T1000 (cell line): Measurements from ENCODE around the gene GIPC1.
"Not testable (repeated sequence)": the region's sequence is repeated elsewhere in the genome, so short reads cannot be mapped to it uniquely, and the experiment has no call there.

Experiments used
- DNase-seq: peaks from one replicate; lab custom pipeline; 2025; ENCODE audit warnings: mixed read lengths; lab: John Stamatoyannopoulos, UW

Gene GIPC1

GRCh38 chr19:14496029-14496833 lies at the start of gene GIPC1:
GIPC1 (minus strand) TSS chr19:14496127; CDS start chr19:14482976, 13,151 bp downstream.
- peak; percentile 97 for DNase-seq

GRCh38 chr19:14545716-14546082 lies 49.8 kb upstream of the GIPC1 start:
- no peak for DNase-seq

- DNase-seq = no peak
Observed at GRCh38 chr19:14544977-14545715, 49.2 kb upstream of the GIPC1 start.

DNA sequence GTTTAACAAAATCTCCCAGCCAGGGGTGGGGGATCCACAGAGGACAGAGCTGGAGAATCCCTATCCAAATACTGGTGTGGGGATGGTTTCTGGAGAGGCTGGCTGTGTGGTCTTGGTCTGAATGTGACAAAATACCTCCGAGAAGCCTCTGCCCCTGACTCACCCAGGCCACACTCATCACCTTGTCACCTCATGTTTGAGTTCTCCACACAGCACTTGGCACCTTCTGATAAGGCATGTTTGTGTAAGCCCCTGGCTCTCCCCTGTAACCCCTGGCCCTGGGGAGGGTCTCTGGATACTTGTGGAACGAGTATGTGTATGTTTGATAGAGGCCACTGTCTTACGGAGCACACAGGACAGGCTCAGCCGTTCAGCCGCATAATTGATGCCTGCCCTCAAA lies 48.1 kb upstream of the GIPC1 start:
- no peak for DNase-seq

DNA sequence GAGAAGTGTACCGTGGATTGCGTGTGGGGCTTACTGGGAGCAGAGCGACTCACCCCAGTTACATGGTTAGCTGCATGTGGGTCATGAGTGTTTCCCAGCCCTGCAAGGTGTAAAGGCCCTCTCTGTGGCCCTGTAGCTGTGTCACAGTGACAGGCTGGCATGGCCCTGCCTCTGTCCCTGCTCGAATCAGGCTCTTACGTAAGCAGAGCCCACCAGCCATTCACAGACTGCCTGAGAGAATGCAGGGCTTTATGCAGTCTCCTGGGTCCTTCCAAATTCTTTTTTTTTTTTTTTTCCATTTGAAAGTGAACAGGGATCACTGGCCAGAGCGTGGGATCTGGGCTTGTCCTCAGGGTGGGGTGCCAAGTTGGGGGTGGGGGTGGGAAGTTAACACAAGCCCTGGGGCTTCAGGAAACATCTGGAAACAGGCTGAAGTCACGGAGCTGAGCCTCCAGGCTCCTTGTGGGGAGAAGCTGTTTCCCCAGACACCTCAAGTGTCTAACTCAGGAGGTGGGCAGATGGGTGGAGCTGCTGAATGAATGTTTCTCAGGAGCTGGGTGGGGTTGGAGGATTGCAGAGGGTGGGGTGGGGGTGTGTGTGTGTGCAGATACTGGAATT lies 46.9 kb upstream of the GIPC1 start:
- no peak for DNase-seq

DNA sequence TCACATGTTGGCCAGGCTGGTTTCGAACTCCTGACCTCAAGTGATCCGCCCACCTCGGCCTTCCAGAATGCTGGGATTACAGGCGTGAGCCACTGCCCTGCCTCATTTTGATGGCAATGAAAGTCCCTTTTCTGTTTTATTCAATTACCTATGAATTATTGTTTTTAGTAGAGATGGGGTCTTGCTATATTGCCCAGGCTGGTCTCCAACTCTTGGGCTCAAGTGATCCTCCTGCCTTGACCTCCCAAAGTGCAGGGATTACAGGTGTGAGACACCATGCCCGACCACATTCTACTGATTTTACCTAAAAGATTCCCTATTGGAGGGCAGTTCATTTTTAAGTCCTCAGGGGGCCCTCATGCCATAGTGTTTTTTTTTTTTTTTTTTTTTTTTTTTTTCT lies 46.1 kb upstream of the GIPC1 start:
- DNase-seq = not testable (repeated sequence)

GRCh38 chr19:14540741-14541525 lies 45.0 kb upstream of the GIPC1 start:
- no peak for DNase-seq

GRCh38 chr19:14536926-14537692 lies 41.2 kb upstream of the GIPC1 start:
- DNase-seq = no peak

GRCh38 chr19:14533450-14533849 lies 37.5 kb upstream of the GIPC1 start:
- DNase-seq = no peak

DNA sequence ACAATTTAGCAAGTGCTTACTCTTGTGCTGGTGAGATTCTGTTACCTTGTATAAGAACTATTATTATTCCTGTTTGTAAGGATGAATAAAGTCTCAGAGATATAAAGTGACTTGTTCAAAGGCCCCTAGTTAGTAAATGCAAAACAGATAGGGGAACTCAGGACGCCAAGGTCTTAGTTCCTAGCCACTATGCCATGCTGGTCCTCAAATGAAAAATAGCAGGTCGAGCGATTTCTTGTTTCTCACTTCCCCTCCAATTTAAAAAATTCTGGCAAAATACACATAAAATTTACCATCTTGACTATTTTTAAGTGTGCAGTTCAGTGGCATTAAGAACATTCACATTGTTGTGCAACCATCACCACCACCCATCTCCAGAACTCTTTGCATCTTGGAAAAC lies 34.6 kb upstream of the GIPC1 start:
- DNase-seq = no peak

- no peak for DNase-seq
Observed at GRCh38 chr19:14530005-14530348, 34.0 kb upstream of the GIPC1 start.

GRCh38 chr19:14529254-14530004 lies 33.5 kb upstream of the GIPC1 start, which contains the start of gene TECR:
TECR (plus strand) TSS chr19:14529594; CDS start chr19:14529697, 103 bp downstream.
- peak; percentile 98 for DNase-seq

GRCh38 chr19:14528419-14529253 lies 32.7 kb upstream of the GIPC1 start:
- DNase-seq = no peak

DNA sequence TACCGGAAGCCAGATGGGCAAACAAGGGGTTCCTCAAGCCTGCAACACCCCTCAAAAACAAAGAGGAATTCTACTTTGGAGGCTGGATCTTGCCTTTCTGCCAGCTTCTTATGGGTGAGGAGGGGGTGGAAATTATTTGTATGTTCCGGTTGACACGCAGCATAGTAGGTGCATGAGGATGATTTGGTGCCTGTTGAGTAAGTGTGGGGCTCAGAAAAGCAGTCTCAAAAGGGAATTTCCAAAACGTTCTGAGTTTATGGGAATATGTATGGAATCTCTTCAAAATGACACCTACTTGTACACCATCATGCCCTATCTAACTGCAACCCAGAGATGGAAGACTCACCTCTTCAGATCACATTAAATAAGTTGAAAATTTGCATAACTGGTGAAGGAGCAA lies 30.5 kb upstream of the GIPC1 start:
- no peak for DNase-seq

DNA sequence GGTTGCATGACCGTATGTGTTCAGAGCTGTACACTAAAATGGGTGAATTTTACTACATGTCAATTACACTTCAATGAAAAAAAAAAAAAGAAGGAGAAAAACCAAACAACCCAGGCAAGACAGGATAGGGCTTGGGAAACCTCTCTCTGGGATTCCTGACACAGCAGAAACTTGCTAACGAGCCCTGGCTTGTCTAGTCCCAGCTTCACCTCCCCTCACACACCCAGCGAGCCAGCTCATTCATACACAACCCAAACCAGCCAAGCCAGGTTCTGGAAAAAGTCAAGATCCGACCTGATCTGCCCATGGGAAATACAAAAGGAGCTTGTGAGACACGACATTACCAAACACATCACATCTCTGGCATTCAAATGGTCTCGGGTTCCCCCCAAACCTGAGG lies 29.8 kb upstream of the GIPC1 start:
- no peak for DNase-seq

DNA sequence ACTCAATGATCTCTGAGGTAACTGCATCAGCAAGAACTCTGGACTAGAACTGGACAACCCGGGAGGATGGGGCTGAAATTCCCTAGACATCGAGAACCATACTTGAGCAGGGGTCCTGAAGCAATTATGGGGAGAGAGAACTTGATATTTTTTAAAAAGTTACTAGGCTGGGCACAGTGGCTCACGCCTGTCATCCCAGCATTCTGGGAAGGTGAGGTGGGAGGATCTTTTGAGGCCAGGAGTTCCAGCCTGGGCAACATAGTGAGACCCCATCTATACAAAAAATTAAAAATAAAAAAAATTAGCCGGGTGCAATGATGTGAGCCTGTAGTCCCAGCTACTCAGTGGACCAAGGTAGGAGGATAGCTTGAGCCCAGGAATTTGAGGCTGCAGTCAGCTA lies 24.6 kb upstream of the GIPC1 start:
- no peak for DNase-seq

- peak; percentile 42 for DNase-seq
Observed at GRCh38 chr19:14519860-14520407, 24.0 kb upstream of the GIPC1 start.

GRCh38 chr19:14519245-14519859 lies 23.4 kb upstream of the GIPC1 start:
- DNase-seq = no peak
